Measurements from ENCODE around the gene PRPF31.

DNA sequence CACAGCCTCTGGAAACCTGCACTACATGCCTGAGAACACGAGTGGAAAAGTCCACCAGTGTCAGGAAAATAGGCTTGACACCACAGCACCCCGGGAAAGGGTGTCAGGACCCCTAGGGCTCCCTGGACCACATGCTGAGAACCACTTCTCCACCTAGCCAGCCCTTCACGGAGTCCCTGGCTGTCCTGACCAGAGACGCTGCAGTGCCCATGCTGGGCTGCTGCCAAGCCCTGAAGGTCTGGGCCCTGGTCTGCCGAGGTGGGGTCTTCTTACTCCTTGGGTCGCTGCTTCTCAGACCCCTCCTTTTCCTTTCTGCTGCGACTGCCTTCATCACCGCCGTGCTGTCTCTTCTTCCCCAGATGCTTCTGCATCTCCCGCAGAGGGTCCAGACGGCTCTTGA, 40.9 kb downstream of the PRPF31 start:
- TF ChIP-seq CTCF (IDR thresholded peaks at IDR 0.05; ENCODE audit: borderline replicate concordance, extremely low read depth, low read length, poor library complexity, severe bottlenecking) (no peak), EZH2 (IDR thresholded peaks at IDR 0.05; ENCODE audit: borderline replicate concordance, low read depth, low read length, severe bottlenecking) (no peak)
